Nephron (organoid): ENCODE data around the gene PADI1.

Experiments
- H3K27ac Mint-ChIP-seq, 3 experiments: 2 replicates each; pipeline ENCODE4 v1.8.0; 2020; ENCODE audit warnings: mixed read lengths in 3 of 3, mild to moderate bottlenecking in 2 of 3, moderate library complexity in 1 of 3
- H3K27me3 Mint-ChIP-seq: 2 replicates; pipeline ENCODE4 v1.8.0; 2021; ENCODE audit warnings: low read depth, mild to moderate bottlenecking, moderate library complexity, mixed read lengths
- H3K36me3 Mint-ChIP-seq: 2 replicates; pipeline ENCODE4 v1.8.0; 2020; ENCODE audit warnings: low read depth, mixed read lengths
- H3K4me1 Mint-ChIP-seq: 2 replicates; pipeline ENCODE4 v1.8.0; 2020; ENCODE audit warnings: mixed read lengths
- H3K4me3 Mint-ChIP-seq, 3 experiments: 2 replicates each; pipeline ENCODE4 v1.8.0; 2020; ENCODE audit warnings: mild to moderate bottlenecking in 3 of 3, mixed read lengths in 3 of 3, moderate library complexity in 2 of 3
- H3K9me3 Mint-ChIP-seq: 2 replicates; pipeline ENCODE4 v1.8.0; 2020; ENCODE audit warnings: mixed read lengths
- TF ChIP-seq, protein P1 (sequence below), 3 experiments: fragments of 200-600 bp; sonication (generic); IDR thresholded peaks; one replicate each; pipeline ENCODE4 v1.5.0; 2021; ENCODE audit warnings: antibody characterized with exemption in 3 of 3; ENCODE audit not compliant: unreplicated experiment in 3 of 3

Gene PADI1

GRCh38 chr1:17218939-17219338 is 14.0 kb downstream of the PADI1 start:
- Mint-ChIP-seq H3K27me3 (peaks cover 23% of the 10 kb centered on the region), H3K27ac (no peak overlapping the region), H3K36me3 (no peaks in the 10 kb centered on the region), H3K4me1 (peaks cover under 1% of the 10 kb centered on the region), H3K9me3 (no peaks in the 10 kb centered on the region), H3K4me3 (no peak overlapping the region)
- TF ChIP-seq, protein P1, sequence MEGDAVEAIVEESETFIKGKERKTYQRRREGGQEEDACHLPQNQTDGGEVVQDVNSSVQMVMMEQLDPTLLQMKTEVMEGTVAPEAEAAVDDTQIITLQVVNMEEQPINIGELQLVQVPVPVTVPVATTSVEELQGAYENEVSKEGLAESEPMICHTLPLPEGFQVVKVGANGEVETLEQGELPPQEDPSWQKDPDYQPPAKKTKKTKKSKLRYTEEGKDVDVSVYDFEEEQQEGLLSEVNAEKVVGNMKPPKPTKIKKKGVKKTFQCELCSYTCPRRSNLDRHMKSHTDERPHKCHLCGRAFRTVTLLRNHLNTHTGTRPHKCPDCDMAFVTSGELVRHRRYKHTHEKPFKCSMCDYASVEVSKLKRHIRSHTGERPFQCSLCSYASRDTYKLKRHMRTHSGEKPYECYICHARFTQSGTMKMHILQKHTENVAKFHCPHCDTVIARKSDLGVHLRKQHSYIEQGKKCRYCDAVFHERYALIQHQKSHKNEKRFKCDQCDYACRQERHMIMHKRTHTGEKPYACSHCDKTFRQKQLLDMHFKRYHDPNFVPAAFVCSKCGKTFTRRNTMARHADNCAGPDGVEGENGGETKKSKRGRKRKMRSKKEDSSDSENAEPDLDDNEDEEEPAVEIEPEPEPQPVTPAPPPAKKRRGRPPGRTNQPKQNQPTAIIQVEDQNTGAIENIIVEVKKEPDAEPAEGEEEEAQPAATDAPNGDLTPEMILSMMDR (IDR thresholded peaks at IDR 0.05; ENCODE audit: unreplicated experiment in 3 of 3) = no peak

DNA sequence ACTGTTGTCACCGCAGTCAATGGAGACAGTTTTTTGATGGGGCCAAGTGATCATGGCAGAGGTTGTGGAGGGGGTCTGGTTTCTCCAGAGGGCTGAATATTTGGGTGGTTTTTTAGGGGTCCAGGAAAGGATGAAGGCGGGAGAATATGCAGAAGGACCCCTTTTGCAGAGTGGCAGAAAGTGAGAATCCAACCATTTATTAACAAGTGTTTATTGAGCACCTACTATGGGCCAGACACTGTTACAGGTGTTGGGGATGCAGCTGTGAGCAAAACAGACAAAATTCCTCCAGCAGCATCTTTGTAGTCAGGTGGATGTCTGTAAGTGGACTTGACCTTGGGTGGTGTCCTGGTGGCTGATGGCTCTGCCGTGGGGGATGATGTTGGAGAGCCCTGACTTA is 15.4 kb downstream of the PADI1 start:
- Mint-ChIP-seq H3K27ac (no peak overlapping the region), H3K4me1 (no peaks in the 10 kb centered on the region), H3K9me3 (no peaks in the 10 kb centered on the region), H3K4me3 (no peak overlapping the region), H3K27me3 (peaks cover 27% of the 10 kb centered on the region), H3K36me3 (no peaks in the 10 kb centered on the region)
- TF ChIP-seq, protein P1 (IDR thresholded peaks at IDR 0.05; ENCODE audit: unreplicated experiment in 3 of 3) = no peak

DNA sequence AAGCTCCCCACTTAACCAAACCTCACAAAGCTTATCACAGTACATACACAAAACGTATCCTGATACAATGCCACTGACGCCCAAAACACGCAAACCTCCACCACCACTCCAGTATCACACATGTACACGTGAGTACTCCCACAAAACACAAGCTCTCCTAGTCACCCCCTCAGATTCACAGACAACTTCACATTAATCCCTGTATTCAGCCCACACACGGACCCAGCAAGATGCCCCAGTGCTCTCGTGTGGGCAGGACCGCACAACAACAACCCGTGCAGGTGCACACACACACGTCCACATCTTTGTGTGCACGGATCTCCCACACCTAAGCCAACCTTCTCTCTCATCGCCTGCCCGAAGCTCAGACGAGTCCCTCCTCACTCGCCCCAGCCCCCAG is 17.6 kb downstream of the PADI1 start:
- Mint-ChIP-seq H3K27me3 (peaks cover 24% of the 10 kb centered on the region), H3K27ac (no peak overlapping the region), H3K36me3 (no peaks in the 10 kb centered on the region), H3K4me1 (no peaks in the 10 kb centered on the region), H3K9me3 (no peaks in the 10 kb centered on the region), H3K4me3 (no peak overlapping the region)
- TF ChIP-seq, protein P1 (IDR thresholded peaks at IDR 0.05; ENCODE audit: unreplicated experiment in 3 of 3) = no peak

- Mint-ChIP-seq H3K27ac (no peak overlapping the region), H3K4me3 (no peak overlapping the region), H3K9me3 (no peaks in the 10 kb centered on the region), H3K27me3 (peaks cover 28% of the 10 kb centered on the region), H3K4me1 (no peaks in the 10 kb centered on the region), H3K36me3 (no peaks in the 10 kb centered on the region)
- TF ChIP-seq, protein P1 (IDR thresholded peaks at IDR 0.05; ENCODE audit: unreplicated experiment in 3 of 3) = no peak
Observed at GRCh38 chr1:17224434-17224833, 19.5 kb downstream of the PADI1 start.

DNA sequence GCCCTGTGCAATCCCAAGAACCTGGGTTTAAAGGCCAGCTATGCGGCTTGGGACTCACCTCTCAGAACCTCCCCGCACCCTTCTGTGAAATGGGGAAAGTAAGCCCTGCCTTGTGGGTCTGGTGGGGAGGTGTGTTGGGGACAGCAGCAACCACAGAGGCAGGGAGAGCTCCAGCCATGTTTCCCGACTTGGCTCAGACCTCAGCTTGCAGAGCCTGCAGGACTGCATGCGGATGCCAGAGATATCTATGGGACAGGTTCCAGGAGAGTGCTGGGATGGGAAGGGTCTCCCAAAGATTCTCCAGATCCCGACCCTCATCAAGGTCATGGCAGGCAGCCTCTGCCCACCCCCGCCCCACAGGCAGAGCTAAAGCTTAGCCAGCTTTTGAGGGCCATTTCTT is 20.2 kb downstream of the PADI1 start:
- Mint-ChIP-seq H3K9me3 (no peaks in the 10 kb centered on the region), H3K27me3 (peaks cover 33% of the 10 kb centered on the region), H3K4me1 (no peaks in the 10 kb centered on the region), H3K4me3 (no peak overlapping the region), H3K27ac (no peak overlapping the region), H3K36me3 (no peaks in the 10 kb centered on the region)
- TF ChIP-seq, protein P1 (IDR thresholded peaks at IDR 0.05; ENCODE audit: unreplicated experiment in 3 of 3) = no peak

GRCh38 chr1:17227358-17227915 is 22.5 kb downstream of the PADI1 start:
- Mint-ChIP-seq H3K4me1 (peaks cover 3% of the 10 kb centered on the region), H3K36me3 (no peaks in the 10 kb centered on the region), H3K9me3 (no peaks in the 10 kb centered on the region), H3K4me3 (no peak overlapping the region), H3K27me3 (peaks cover 24% of the 10 kb centered on the region), H3K27ac (no peak overlapping the region)
- TF ChIP-seq, protein P1 (IDR thresholded peaks at IDR 0.05; ENCODE audit: unreplicated experiment in 3 of 3) = no peak
